SW480 (cell line): ENCODE measurements around the gene RPS4Y2.

Experiments
- DNase-seq: peaks from one replicate; pipeline ENCODE4 v3.0.0-alpha.2; 2016; ENCODE audit warnings: low spot score

Gene RPS4Y2

DNA sequence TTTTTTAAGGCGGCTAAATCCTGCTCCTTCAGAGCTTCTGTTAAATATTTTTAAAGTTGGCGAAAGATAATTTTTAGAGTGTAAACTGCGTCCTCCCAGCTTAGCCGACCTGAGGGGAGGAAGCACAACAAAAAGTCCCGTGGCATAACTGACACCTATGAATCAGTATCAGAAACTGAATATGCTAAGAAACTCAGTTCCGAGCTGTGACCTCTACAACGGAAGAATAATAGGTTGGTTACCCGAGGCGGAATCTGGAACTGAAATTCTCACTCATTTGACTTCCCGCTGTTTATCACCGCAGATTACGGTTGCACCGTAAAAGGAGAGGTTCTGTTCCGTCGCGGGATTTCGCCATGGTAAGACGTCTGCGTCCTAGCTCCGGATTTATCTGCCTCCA lies at the start of gene RPS4Y2:
Gene RPS4Y2 (plus strand): TSS at position 301 of the 400 bp plus-strand sequence. CDS start 56 bp downstream, at position 357.
- DNase-seq: no peak

DNA sequence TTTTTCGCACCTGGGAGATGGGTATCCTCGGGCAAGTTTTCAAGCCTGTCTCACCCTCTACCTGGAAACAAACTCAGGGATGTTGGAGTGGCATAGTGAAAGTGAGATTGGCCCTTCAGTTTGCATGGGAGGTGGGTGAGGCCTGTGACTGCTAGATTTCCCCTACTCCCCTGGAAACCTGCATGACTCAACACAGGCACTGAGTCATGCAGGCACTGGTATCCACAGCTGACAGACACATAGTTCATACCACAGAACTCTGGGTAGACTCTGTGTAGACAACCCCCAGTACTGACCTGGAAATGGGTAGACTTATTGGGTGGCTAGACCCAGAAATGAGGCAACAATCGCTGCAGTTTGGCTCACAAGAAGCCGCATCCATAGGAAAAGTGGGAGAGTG lies 41.5 kb upstream of the RPS4Y2 start:
- DNase-seq: no peak

DNA sequence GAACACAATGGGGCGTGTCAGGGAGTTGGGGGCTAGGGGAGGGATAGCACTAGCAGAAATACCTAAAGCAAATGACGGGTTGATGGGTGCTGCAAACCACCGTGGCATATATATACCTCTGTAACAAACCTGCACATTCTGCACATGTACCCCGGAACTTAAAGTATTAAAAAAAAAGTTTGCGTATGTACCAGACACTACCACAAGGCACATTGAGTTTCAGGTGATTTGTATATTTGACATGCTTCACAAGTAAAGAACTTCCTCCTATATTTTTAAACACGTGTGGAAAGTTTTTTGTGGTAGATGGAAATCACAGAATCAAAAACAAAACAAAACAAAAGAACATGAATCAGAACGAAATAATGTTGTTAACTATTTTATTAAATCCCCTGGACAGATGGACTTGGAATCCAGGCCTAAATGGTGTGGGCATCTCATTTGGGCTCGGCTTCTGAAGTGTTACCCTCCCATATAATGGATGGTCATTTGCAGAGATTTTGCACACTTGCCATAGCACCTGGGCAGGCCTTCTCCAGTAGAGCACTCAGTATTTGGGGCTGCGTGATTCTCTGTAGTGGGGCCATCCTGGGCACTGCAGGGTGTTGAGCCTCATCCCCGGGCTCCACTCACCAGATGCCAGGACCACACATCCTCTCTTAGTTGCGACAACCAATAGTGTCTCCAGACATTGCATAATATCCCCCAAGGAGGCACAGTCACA lies 29.6 kb upstream of the RPS4Y2 start:
- DNase-seq: no peak

DNA sequence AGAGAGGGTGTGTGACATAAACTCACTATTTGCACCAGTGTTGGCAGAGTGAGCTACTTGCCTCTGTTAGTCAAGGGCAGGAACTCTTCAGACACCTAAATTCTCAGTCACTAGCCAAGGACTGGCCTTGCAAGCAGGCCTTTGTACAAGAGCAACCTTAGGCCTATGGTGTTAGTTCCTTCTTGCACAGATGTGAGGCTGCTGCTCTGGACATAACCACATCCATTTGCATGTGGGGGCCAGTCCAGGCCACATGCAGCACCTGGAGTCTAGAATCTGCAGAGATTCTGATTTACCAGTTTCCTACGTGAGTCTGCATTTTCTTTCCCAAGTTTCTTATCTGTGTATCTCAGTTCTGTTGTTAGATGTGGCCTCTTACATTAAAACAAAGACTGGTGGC lies 20.7 kb upstream of the RPS4Y2 start:
- DNase-seq: no peak

DNA sequence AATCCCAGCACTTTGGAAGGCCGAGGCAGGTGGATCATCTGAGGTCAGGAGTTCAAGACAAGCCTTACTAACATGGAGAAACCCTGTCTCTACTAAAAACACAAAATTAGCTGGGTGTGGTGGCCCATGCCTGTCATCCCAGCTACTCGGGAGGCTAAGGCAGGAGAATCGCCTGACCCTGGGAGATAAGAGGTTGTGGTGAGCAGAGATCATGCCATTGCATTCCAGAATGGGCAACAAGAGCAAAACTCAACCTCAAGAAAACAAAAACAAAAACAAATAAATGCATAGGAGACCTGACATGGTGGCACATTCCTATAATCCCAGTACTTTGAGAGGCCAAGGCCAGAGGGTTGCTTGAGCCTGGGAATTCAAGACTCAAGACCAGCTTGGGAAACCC lies 16.1 kb upstream of the RPS4Y2 start:
- DNase-seq: no peak

DNA sequence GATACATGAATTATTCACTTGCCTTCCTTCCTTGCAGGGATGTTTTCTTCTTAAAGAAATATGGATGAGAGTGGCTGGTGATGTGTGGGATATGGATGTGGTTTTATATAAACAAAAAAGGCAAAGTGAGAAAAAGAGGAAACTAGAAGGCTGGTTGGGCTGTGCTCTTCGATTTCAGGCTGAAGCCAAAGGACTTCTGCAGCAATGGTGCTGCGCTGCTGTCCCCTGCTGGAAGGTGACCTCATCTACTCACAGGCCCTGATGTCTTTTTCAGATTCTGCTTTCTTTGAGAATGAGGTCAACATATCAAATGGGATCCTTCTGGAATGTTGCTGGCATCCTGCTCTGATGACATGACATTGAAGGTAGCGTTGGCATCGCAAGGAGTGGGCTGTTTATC lies 15.3 kb upstream of the RPS4Y2 start:
- no peak for DNase-seq

DNA sequence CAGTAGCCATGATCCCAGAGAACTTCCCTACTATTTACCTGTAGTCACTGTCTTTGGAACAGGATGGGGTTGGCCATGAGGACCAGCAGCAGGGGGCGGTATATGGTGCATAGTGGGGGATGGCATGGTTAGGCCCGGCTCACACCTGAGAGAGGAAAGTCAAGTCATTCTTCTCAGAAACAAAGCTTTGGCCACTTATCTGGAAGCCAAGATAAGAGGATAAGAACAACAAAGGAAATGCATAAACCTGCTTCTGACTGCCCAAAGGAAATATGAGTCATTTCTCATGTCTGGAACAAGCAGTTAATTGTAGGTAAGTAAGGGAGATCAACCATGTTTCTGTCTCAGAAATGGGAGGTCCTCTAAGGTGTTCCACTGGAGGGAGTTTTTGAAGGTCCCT lies 10.8 kb upstream of the RPS4Y2 start:
- DNase-seq: no peak

DNA sequence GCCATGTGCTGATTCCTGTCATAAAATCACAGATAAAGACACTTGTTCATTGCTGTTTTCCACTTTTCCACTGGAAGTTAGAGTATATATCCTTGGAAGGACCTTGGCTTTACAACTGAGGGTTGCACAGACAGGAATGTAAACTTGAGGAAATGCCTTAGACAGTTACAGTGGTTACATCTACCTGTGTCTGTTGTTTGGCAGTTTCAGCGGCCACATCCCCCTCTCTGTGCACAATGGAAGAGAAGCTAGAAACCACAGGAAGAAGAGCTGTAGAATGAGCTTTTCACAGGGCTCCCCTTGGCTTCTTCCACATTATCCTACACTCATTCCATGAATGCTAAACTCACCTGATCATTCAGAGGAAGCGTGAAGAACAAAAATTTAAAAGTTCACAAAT lies 9.0 kb upstream of the RPS4Y2 start:
- no peak for DNase-seq

DNA sequence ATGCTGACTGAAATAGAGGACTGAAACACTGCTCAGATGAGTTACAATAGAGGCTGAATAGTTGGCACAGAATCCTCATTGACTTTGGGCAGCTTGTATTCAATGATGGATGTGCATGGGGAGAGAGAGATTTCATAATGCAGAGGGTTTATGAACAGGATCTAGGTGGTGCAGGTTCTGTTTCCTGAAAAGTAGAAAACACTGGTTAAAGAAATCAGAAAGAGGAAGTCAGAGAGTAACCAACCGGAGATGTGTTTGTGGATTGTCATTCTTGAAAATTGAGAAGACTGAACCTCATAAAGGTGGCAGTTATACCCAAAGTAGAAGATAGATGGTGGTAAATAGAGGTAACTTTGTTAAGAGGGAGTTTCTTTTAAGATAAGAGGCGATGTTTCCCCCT lies 8.0 kb downstream of the RPS4Y2 start:
- no peak for DNase-seq

DNA sequence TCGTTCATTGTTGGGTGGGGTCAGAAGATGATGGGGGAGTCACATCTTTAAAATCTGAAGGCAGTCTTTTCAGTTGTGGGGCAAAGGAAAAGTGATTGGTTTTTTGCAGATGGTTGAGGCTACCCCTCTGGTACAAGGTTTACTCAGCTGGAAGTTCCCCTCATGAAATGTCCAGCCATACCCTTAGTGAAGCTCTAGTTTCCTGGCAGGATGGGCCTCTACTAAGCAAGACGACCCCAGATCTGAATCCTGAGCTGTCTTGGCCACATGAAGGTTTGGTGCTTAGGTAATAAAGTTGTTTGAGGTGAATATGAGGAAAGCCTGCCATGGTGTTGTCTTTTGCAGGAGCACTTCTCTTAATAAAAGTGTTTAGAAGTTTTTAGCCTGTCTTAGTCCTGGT lies 9.2 kb downstream of the RPS4Y2 start:
- no peak for DNase-seq

DNA sequence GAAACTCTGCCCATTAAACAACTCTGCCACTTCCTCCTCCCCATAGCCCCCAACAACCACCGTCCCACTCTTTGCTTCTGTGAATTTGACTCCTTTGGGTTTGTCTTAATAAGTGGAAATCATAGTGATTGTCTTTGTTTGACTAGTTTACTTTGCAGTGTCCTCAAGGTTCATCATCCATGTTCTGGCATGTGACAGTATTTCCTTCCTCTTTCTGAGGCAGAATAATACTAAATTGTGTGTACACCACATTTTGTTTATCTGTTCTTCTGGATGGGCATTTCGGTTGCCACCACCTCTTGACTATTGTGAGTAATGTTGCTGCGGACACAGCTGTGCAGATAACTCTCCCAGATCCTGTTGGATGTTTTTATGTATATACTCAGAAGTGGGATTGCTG lies 14.8 kb downstream of the RPS4Y2 start:
- DNase-seq: no peak

DNA sequence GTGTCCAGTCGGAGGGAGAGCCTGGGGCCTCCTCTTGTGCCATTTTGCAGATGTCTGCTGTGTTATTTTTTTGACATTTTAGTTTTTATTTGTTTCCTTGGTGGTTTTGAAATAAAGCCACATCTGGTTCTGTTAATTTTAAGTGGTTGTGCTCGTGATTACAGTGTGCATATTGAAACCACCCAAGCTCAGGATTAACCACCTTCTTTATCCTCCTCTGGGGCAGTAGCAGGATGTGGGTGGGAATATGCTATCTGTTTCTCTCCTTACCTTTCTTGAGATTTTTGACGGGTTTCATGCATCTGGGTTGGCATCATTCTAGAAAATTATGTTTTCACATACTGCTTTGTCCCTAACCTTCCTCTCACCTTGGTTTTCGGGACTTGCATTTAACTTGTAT lies 20.2 kb downstream of the RPS4Y2 start:
- DNase-seq: no peak

DNA sequence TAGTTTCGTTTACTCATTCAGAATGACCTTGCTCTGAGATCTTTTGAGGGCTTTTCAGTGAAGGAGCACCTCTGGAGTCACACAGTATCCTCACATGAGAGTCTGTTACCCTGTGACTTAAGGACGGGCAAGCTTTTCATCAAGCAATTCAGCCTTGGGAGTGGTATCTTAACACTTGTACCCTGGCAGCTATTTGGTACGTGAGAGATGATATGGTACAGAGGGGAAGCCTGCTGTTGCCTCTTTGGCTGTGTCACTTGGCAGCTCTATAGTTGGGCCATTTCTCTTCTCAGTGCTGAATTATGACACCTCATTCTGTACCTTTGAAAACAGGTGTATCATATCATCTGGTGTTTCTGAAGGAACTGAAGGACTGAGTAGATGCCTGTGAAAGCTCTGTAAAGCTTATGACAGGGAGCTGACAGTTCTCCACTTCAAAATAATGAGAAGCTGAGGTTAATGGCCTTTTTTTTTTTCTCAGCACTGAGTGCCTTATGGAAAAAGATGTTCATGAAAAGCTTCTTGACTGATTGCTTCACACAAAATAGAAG lies 24.3 kb downstream of the RPS4Y2 start:
- DNase-seq: no peak

DNA sequence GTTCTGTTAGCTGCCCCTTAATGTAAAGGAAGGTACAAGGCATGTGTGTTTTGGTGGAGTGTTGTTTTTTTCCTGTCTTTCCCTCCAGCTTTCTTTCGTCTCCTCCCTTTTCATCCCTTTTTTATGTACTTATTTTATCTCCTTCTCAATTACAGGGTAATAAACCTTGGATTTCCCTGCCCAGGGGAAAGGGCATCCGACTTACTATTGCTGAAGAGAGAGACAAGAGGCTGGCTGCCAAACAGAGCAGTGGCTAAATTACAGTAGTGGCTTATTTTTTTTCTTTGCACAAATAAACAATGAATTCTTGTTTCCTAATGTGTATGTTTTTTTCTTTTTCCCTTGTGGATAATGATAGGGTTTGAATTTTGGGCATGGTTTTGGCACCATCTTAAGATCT lies 24.9 kb downstream of the RPS4Y2 start:
- DNase-seq: no peak

DNA sequence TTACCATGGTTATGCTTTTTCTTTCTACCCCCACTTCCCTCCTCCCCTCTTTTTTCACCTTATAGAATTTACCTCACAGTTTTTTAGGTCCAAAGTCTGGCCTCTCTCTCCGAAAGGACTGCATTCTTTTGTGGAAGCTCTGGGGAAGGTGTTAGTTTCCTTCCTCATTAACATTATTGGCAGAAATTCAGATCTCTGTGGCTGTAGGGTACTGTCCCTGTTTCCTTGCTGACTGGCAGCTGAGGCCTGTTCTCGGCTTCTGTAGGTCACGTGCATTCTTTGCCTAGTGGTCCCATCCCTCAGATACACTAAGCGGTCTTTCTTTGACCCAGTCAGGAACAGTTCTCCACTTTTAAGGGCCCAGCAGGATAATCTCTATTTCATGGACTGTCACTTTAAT lies 25.5 kb downstream of the RPS4Y2 start:
- no peak for DNase-seq

DNA sequence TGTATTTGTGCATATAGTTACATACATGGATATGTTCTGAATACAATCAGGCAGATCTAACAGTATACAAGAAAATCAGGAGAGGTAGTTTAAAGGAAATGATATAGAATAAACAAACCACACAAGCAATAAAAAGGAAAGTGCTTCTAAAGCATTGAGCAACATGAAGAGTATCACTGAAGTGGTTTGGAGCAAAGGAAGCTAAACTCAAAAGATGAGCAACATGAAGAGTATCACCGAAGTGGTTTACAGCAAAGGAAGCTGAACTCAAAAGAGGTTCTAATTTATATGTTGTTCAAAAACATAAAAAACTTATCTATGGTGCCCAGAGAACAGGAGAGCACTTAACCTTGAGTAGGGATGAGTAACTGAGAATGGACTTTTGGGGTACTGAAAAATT lies 29.1 kb downstream of the RPS4Y2 start:
- no peak for DNase-seq

DNA sequence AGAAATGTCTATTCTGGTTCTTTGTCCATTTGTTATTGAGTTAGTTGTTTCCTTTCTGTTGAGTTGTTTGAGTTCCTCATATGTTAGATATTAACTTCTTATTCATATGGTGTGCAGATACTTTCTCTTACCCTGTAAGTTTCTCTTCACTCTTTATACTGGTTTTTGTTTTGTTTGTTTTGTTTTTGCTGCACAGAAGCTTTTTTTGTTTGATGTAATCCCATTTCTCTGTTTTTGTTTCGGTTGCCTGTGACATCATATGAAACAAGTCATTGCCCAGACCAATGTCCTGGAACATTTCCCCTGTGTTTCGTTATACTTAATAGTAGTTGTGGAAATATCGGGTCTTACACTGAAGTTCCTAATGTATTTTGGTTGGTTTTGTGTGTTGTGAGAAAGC lies 31.2 kb downstream of the RPS4Y2 start:
- no peak for DNase-seq

DNA sequence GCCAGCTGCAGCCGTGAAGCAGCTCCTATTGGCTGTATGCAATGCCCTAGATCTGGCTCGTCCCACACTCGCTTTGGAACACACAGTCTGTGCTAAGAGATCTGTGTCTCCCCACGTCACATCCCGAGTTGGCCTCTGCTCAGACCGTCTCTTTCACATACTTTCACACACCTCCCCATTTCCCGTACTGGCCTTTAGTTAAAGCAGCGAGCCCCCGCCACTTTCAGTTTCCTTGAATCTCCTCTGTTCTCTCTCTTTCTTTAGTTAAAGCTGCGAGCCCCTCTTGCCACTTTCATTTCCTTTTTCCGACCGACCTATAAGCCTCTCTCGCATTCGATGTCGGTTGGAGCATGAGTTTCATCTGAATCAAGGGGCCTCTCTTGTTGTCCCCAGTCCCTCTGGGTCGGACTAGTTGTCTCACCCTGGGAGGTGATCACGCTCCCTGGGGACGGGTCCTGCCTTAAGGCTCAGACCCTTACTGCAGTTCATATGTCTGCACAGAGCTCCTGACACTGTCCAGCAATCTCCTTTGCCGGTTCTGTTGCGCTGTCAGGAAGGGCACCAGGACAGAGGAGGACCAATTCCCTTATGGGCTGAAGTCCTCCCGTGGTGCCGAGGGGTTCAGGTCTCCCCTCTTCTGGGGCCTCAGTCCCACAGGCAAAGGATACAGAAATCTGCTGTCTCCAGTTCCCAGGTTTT lies 42.6 kb downstream of the RPS4Y2 start:
- DNase-seq: no peak

DNA sequence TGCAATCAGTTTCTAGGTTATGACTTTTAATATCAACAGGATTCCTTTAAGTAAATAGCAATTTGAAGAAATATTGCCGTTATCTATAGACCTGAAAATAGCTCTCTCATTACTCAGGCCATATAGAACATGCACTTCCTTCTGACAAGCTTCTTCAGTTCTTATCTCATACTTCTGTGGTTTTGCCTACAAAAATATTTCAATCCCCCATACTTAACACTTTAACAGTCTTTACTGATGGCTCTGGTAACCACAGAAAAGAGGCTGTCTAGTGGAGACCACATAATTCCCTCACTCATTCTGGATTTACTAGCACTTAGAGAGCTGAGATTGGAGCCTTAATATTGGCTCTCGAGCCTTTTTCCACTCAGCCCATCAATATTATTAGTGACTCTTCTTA lies 46.8 kb downstream of the RPS4Y2 start:
- no peak for DNase-seq

DNA sequence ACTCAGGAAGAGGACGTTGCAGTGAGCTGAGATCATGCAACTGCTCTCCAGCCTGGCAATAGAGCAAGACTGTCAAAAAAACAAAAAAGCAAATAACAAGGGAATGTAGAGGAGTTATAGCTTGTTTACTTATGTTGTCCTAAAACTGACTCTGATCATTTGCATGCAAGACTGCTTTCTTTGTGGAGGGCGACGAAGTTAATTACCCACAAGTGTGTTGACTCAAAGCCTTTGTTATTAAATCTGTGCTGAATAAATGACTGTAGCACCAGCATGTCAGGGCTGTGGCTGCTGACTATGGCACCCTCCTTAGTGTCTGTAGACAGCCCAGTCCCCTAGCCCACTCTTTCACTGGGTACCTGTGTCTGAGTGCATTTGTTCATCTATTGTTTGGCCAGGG lies 50.3 kb downstream of the RPS4Y2 start:
- no peak for DNase-seq

DNA sequence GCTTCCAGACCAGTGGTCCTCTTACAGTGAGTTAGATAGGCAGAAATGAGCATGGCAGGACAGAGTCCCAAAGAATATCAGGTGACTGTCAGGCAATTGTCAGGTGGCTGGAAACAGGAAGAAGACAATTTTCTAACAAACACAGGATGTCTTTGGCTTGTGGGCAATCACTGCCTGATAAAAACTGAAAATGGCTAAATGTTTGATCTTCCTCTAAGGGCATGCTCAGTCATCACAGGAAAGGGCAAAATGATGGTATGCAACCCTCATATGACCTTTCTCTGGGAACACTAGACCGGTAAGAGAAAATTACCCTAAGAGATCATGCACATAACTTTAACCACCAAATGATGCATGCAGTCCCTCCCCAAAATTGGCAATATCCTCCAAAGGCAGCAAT lies 57.6 kb downstream of the RPS4Y2 start:
- no peak for DNase-seq

DNA sequence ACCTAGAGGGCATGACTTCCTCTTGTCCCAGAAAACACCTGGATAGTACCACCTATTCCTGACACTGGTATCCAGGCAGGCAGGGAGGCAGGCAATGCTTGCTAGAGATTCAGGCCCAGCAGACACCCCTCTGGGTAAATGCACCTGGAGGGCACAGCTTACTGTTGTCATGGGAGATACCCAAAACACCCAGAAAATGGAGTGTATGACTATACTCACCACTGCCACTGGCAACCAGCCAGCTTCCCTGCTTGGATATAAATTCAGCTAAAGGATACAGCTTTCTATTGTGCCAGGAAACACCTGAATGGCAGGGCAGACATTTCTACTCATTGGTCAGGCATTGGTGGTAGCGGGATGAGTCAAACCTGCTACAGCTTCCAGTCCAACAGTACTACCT lies 58.9 kb downstream of the RPS4Y2 start:
- DNase-seq: no peak

DNA sequence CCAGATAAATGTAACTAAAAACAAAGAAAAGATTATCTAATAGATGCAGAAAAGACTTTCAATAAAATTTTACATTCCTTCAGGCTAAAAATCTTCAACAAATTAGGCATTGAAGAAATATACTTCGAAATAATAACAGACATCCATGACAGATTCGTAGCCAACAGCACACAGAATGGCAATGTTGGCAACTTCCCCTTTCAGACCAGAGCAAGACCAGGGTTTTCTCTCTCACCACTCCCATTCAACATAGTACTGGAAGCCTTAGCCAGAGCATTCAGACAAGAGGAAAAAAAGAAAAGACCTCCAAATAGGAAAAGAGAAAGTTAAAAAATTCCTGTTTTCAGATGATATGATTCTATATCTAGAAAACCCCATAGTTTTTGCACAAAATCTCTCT lies 61.2 kb downstream of the RPS4Y2 start:
- DNase-seq: no peak
